GM19463 (cell line): Measurements from ENCODE around the gene RPS6KA2.

Source experiments
- ATAC-seq: cut with Tn5 transposase; IDR thresholded peaks from one replicate; pipeline ENCODE4 v1.9.1; 2021; ENCODE audit warnings: mild to moderate bottlenecking, moderate library complexity; ENCODE audit not compliant: unreplicated experiment

Gene RPS6KA2

DNA sequence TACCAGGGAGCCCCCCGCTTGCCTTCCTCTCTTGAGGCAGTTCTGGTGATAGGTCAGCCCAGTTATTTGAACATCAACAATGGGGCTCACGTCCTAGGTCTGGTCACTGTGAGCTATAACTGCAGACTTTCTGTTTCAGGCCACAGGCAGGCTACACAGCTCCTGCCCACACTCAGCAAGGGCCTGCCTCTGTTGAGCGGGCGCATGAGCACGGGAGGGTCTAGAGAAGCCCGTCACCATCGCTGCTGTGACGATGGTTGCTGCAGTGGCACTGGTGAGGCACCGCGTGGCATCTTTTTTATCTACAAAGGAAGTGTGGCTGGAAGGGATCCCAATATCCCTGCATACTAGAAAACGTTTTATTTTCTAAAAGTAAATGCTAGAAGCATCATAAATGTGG, 118.3 kb downstream of the RPS6KA2 start:
- no peak for ATAC-seq

DNA sequence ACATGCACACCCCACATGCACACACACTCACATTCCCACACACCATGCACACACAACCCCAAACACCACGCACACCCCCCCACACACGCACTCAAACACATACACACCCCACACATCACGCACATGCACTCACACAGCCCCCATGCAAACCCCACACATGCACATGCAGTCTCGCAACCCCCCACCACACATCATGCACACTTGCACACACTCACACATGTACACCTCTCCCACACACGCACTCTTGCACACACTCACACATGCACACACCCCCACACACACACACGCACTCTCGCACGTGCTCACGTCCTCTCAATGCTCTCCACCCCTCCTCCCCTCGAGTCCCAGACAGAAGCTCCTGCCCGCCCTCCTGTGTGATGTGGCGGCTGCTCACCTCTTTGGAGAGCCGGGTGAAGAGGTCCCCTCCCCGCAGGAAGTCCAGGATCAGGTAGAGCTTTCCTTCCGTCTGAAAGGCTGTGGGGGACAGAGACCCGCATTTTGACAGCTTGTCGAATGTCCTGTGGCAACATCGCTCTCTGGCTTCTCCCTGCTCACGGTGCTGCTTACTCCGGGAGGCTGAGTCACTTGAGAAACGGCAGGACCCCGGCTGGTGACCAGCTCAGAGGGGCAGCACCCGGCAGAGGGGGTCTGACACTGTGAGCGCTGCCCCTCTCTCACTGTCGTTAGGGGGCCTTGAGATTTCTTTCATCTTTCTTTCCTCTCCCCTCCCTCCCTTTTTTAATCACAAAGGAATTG, 119.1 kb downstream of the RPS6KA2 start:
- no peak for ATAC-seq

DNA sequence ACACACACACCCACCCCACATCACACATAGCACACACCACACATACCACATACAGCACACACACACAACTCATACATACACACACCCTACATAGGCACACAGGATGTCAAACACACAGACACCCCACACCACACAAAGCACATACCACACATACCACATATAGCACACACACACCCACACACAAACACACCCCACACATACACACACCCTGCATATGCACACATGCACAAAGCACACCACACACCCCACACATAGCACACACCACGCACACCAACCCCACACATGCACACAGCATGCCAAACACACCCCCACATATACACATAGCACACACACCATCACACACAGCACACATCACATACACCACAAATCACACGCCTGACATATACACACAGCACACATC, 119.7 kb downstream of the RPS6KA2 start:
- ATAC-seq: no peak

DNA sequence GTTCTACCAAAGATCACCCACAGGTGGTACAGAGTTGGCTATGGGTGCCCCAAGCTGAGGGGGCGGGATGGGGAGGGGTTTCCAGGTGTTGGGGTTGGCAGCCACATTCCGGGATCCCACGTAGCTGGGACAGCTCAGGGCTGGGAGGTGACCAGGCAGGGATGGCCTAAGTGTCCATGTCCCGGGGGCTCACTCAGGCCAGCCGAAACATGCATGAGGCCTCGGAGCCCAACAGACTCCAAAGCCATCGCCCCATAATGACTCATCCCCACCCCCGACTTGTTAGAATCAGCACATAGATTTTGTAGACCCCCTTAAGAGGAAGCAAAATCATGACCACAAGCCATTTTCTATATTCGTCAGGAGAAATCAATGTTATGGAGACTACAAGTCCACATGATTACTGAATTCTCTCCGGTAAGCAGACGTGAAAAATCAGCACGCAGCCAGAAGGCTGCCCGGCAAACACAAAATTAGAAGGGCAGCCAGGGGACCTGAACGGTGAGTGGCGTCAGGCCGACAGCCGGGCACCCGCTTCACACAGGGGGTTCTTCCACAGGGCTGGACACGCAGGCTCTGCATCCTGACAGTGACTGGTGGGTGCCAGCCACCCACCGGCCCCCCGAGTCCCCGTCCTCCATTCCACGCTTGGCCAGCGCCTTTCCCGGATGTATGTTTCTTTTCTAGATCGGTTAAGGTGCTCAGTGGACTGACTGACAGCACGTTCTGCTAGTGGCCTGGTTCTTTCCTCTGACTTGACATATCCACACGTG, 121.7 kb downstream of the RPS6KA2 start:
- no peak for ATAC-seq

DNA sequence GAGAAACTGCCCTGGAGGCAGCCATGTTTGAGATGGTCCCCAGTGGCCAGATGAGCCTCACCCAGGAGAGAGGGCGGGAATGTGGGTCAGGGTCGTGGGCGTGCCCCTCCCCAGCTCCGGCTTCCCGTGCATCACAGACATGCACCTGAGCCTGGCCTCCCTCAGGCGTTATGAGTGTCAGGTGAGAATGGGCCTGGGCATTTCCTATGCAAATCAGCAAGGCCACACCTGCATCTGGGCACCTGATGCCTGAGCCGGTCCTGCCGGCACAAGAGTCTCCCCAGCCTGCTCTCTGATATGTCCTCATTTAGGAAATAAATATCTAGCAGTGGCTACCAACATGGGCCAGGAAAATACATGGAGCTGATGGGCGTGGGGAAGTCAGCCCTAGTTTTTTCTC, 123.0 kb downstream of the RPS6KA2 start:
- ATAC-seq: no peak

DNA sequence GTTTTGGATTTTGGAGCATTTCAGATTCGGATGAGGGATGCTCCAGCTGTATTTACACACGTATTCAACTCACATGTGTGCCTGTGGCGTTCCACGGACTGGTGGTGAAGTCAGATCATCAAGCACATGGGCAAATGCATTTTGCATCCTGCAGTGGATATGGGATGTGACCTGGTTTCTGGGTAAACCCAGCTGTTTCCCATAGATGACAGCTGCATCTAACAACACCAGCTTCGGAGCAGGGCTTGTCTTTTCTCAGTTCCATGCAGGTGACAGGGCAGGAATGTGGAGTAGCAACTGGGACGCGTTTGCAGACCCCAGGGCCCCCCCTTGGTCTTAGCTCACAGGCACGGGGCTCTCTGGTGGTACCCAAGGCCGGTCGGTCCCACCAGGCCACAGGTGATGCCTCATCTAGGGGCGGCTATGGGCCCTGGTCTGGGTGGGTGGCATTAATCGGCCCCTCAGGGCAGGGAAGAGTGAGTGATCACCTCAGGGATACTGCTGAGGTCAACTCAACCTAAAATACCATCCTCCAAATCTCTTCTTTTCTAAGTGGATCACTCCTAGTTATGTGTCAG, 123.8 kb downstream of the RPS6KA2 start:
- ATAC-seq: no peak

DNA sequence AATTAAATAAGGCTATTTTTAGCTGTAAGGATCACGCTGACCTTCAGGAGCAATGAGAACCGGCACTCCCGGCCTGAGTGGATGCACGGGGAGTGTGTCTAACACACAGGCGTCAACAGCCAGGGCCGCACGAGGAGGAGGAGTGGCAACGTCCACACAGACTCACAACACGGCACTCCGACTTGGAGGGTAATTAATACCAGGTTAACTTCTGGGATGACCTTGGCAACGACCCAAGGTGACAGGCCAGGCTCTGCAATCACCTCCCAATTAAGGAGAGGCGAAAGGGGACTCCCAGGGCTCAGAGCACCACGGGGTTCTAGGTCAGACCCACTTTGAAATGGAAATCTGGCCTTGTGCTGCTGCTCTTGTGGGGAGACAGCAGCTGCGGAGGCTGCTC, 124.6 kb downstream of the RPS6KA2 start:
- no peak for ATAC-seq

DNA sequence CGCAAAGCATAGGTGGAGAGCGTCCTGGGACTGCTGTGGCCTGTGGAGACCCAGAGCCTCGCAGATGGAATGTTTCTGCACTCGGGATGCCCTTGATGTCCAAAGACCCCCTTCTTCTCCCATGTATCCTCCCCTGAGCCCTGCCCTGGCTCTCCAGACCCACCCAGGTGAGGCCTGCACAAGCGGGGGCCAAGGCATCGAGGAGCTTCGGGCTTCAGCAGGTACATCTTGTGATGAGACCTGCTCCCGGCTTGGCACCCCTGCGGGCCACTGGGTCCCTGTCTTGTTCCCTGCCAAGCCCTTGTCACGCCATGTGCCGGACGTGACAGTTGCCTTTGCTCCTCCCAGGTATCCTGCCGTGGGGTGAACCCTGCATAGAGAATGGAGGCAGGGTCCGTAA, 125.8 kb downstream of the RPS6KA2 start:
- no peak for ATAC-seq

DNA sequence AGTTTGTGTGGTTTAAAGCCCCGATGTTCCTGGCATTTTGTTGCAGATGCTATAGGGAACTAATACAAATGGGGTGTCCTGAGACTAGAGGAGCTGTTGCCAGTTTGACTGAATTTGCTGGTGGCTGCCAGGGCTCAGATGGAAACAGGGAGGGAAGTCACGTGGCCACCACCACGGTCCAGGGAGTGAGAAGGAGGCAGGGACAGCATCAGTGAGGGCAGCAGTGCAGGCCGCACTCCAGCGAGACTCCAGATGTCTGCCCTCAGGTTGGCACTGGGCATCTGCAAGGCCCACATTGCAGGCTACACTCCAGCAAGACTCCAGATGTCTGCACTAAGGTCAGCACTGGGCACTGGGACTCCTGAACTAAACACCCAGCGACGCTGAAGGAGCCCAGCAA, 126.8 kb downstream of the RPS6KA2 start:
- no peak for ATAC-seq

DNA sequence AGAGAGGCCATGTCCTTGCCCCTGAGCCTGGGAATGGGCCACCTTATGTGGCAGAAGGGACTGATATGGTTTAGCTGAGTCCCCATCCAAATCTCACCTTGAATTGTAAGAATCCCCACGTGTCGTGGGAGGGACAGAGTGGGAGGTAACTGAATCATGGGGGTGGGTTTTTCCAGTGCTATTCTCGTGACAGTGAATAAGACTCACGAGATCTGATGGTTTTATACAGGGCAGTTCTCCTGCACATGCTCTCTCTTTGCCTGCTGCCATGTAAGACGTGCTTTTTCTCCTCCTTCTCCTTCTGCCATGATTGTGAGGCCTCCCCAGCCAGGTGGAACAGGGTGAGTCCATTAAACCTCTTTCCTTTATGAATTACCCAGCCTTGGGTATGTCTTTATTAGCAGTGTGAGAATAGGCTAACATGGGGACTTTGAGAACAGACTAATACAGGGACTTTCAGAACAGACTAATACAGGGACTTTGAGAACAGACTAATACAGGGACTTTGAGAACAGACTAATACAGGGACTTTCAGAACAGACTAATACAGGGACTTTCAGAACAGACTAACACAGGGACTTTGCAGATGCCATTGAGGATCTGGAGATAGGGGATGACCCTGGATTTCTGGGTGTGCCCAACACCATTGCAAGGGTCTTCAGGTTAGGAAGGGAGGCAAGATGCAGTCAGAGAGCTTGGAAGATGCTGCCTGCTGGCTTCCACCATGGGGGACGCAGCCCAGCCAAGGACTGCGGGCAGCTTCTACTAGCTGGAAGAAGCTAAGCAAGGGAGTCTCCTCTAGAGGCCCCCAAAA, 127.5 kb downstream of the RPS6KA2 start:
- peak; percentile 80 for ATAC-seq

DNA sequence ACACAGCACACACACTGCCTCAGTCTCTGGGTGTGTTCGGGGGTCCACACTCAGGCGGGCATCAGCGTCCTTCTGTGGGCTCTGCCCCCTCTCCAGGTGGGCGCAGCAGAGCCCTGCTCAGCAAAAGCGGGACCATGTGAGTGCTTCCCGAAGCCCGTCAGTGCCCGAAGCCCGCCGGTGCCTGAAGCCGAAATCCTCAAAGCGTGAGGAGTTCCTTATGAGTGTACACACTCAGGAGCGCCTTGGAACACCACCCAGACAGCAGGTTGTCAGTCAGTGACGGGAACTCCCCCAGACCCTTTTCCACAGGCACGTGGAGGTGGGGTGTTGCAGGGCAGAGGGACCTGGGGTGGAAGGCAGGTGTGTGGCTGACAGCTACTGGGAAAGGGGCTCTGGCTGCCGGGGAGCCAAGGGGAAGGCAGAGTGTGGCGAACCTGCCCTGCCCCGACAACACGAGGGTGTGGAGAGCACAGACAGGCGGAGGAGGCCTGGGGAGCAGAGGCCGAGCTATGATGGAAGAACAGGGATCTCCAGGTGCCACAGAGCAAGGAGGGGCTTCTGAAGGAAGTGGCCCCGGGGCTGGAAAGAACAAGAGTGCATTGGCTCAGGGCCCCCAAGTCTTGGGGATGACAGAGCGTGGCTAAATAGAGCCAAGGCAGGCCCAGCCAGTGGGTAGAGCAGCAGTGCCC, 128.2 kb downstream of the RPS6KA2 start:
- ATAC-seq: no peak

DNA sequence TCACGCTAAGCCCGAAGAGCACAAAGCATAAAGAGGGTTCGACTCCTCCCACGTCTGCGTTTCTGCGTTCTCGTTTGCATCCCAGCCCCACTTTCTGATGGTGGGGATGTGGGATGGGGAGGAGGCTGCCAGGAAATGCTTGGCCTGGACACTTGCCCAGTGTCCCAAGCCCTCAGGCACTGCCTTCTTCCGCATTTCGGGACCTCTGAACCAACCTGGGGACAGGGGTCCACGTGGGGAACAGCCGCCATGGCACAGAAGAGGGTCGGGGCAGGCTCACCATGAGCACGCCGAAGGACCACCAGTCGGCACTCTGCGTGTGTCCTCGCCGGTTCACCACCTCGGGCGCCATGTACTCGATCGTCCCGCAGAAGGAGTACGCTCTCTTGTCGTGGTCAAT, 128.8 kb downstream of the RPS6KA2 start:
- no peak for ATAC-seq

DNA sequence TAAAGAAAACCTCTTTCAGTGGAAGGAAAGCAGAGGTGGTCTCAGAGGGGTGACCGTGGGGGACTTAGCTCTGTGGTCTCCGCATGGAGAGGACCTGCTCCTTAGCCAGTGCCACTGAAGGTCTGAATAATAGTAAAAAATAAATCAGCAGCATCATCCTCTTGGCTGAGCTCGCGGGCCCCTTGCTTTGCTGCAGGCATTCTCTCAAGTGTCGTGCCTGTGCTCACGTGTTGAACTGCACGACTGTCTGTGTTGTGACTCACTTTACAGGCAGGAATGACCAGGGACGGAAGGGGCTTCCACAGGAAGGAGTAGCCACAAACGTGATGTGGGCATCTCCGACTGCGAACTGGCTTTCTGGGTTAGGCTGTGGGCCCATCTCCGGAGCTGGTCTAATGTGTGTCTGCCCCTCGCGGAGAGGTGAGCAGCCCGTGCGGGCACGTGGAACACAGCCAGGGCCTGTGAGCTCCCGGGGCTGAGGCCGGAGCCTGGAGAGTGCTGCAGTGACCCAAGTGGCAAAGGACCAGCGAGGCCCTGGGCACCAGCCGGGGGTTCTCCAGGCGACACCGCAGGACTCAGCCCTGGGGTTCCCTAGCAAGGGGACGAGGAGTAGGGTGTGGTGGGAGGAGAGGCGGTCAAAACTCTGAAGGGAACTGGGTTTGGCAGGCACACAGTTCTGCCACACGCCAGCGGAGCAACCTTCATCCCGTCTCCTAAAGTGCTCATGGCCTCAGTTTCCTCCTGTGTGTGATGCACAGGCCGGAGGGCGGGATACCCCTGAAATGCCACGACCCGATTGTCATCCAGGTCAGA, 129.8 kb downstream of the RPS6KA2 start:
- no peak for ATAC-seq

DNA sequence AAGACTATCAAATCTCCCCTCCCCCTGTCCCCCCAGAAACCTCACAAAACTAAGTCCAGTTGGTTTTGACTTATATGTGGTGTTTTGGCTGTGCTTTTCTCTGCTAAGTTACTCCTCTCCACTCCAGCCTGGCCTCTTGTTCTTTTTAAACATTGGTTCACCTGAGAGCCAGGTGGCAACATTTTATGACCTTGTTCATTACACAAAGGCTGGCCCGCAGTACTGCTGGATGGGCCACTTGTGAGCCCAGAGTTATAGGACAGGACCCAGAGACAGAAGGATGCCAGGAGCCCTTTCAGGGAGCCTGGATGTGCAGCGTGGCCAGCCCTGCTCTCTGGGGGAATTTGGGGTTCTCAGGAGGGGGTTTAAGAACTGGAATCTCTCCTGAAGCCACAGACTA, 130.6 kb downstream of the RPS6KA2 start:
- no peak for ATAC-seq

DNA sequence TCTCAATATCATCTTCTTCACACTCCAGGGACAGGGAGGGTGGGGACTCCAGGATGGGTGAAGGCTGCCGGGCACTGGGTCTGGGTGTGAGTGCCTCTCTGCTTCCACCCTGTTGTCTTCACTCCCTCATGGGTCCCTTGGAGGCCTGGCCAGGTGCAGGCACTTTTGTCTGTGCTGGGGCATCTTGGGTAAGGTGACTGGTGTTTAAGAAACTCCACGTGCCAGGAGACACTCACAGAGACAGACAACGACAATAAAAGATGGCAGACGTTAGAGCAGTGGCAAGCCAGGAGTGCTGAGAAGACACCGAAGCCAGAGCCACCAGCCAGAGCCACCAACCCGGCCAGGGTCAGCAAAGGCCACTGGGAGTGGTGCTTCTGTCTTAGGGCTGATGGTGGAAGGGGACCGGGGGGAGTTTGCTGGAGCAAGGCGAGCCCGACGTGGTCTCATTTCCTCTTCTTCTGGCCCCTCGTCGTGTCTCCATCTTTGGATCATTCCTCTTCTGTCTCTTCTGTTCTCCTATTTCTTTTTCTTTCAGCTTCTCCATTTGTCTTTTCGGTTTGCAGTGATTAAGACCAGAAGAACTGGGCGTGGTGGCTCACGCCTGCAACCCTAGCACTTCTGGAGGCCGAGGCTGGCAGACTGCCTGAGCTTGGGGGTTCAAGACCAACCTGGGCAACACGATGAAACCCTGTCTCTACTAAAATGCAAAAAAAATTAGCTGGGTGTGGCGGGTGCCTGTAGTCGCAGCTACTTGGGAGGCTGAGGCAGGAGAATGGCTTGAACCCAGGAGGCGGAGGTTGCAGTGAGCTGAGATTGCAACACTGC, 131.3 kb downstream of the RPS6KA2 start:
- no peak for ATAC-seq

DNA sequence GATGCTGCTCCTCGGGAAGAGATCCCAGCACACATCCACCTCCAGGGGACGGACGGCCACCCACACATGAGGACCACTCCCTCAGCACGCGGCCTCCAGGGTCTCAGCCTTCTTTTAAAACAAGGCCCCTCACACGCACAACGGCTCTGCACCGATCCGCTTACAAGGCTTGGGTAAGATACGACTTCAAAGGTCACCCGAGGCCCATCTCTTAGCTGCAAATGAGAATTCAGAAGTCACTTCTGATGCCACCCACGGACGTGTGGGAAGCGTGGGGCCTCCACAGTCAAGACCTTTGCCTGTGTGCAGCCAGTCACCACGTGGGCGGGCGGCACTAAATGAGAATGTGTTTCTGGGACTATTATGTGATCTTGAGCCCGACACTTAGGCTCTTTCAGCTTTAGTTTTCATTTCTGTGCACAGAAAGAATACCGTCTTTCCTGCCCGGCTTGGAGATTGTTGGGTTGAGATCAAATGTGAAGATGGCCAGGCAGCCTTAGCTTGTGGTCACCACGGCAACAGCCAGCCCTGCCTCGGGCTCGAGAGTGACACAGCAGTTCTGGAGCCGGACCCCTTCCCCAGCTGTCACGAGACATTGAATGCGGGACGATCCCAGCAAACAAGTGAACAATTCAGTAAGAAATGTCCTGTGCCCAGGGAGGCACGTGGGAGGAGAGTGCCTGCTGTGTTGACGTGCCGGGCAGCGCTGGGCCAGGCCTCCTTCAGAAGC, 132.1 kb downstream of the RPS6KA2 start:
- no peak for ATAC-seq

DNA sequence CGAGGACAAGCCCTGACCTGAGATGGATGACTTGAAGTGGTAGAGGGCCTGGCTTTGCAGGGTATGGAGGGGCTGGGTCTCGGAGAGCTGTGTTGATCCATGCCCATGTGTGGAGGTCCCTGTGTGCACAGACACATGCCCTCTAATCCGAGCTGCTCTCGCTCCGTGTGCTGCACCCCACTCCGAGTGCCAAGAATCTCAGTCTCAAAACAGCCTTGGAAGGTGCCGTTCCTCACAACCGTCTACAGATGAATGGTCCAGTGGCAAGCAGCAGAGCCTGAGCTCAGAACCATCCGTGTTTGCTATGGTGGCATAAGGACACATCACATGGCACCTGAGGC, 133.0 kb downstream of the RPS6KA2 start:
- no peak for ATAC-seq

DNA sequence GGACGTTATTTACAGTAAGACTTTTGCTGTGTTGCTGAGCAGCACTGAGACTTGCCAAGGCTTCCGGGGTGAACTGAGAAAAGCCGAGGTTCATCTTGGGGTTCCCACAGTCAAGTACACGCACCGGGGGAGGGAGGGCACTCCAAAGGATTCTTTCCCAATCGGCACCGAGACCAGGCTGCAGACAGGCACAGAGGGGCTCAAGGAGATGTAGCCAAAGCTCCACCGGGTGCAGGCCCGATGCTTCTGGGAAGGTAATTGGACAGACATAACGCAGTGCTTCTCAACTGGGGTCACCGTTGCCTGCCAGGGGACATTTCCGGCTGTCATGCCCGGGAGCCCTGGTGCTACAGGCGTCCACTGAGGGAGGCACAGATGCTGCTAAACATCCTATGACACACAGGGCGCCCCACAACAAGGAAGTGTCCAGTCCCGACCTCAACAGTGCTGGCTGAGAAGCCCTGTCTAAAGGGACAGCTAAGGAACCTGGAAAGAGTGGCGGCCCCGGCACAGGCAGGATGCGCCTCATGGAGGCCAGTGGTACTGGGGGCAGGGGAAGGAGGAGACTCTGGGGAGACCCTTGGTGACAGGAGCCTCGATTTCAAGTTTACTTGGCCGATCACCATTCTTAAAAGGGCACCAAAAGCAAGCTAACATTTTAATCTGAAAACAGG, 133.5 kb downstream of the RPS6KA2 start:
- no peak for ATAC-seq
